Gastrocnemius medialis (tissue), 4 donors: ENCODE measurements around the gene TENT5C. TPM values are rescaled to one million over a fixed set of nuclear protein-coding genes. Genes with fewer than 3 reads are reported as not detected.

Source experiments
- ATAC-seq, 2 donors: fragments of 150-250 bp; one replicate each; pipeline ENCODE4 v1.9.1; 2016
- DNase-seq, 2 donors: peaks; one replicate each; pipeline ENCODE4 v3.0.0-alpha.2; 2019
- H3K27ac ChIP-seq, 4 donors: fragments of 200-600 bp; sonication (generic); 1 replicate in 1 of 4; 2 replicates in 3 of 4; pipeline ENCODE4 v1.5.1; 2016 to 2018; ENCODE audit warnings: mild to moderate bottlenecking in 2 of 4, moderate library complexity in 1 of 4
- H3K27me3 ChIP-seq, 3 donors: fragments of 200-600 bp; sonication (generic) in 2 of 3; 1 replicate in 1 of 3; 2 replicates in 2 of 3; pipeline versions ENCODE4 v1.5.1 to v1.6.0; 2016 to 2019; ENCODE audit warnings: mild to moderate bottlenecking in 1 of 3, moderate library complexity in 1 of 3
- H3K36me3 ChIP-seq, 2 donors: fragments of 200-600 bp; sonication (generic) in 1 of 2; one replicate each; pipeline ENCODE4 v1.5.1; 2017 to 2018
- H3K4me1 ChIP-seq, 2 donors: fragments of 200-600 bp; sonication (generic) in 1 of 2; one replicate each; pipeline ENCODE4 v1.5.1; 2016 to 2017; ENCODE audit warnings: mild to moderate bottlenecking in 2 of 2
- H3K4me3 ChIP-seq, 4 donors: fragments of 200-600 bp; sonication (generic) in 3 of 4; 1 replicate in 1 of 4; 2 replicates in 3 of 4; pipeline ENCODE4 v1.5.1; 2016 to 2019; ENCODE audit warnings: mild to moderate bottlenecking in 2 of 4
- H3K9me3 ChIP-seq, 3 donors: fragments of 200-600 bp; sonication (generic) in 2 of 3; 1 replicate in 1 of 3; 2 replicates in 2 of 3; pipeline ENCODE4 v1.5.1; 2016 to 2019
- POLR2A ChIP-seq, 2 donors: fragments of 450-650 bp; IDR thresholded peaks; one replicate each; pipeline ENCODE4 v1.6.1; 2017; ENCODE audit warnings: antibody characterized with exemption in 2 of 2, mild to moderate bottlenecking in 2 of 2, moderate library complexity in 2 of 2
- in situ Hi-C, 4 donors: fragments of 200-750 bp; cut with MboI; loops; one replicate each; pipeline versions ENCODE4 v1.15.0 to v1.8.0; 2017; ENCODE audit warnings: low sequenced_read_pairs in 4 of 4
- intact Hi-C: fragments of 100-400 bp; cut with DNase I; formaldehyde crosslinking; loops from one replicate; pipeline ENCODE4 v1.15.1; 2023; ENCODE audit warnings: low total_unique reads
- total RNA-seq, 4 donors: library from RNA; depleted of rRNA; stranded (reverse); fragments of >200 nt; gene quantifications; one replicate each; pipeline versions ENCODE4 v1.1.0 to v1.2.3, GENCODE V29; 2016
- TF ChIP-seq, protein P1 (sequence below), 5 experiments: fragments of 450-650 bp in 3 of 5; fragments of 200-600 bp in 2 of 5; sonication (generic) in 2 of 5; IDR thresholded peaks in 4 of 5; conservative IDR thresholded peaks in 1 of 5; 1 replicate in 4 of 5; 2 replicates in 1 of 5; pipeline ENCODE4 v1.5.1; 2016 to 2019; ENCODE audit warnings: antibody characterized with exemption in 5 of 5, mild to moderate bottlenecking in 3 of 5, moderate library complexity in 3 of 5

TENT5C gene
- total RNA-seq, 4 donors from 2014 or later, result 2.3 to 21.8 (median 6.4) TPM

DNA sequence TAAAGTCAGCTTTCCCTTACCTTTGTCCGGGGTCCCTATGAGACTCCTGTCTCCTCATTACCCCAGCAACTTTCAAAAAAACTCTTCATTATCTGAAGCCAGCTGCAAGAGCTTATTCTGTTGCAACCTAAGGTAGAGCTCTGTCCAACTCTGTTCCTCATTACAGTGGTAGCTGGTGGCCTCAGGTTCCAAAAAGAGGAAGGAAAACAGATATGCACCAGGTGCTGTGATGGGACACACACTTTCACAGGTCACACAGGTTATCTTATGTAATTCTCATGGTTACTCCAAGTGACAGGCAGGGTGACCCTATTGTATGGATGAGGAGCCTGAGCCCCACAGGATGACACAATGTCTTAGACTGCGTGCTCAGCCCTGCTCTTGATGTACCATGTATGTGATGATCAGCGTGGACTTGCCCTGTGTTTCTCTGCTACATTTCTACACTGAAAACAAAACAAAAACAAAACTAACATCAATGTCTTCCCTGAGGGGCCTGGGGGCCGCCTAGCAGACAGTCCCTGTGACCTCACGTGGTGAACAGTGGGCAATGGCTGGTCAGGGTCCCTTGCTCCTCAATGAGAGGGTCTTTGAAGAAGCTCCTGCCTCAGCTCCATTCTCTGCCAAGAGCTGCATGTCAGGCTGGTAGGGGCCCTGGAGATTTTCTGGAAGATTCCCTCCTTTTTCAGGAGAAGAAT, 9.7 kb upstream of the TENT5C start:
- Histone ChIP-seq H3K36me3 (no peaks in the 10 kb centered on the region), H3K9me3 (no peaks in the 10 kb centered on the region), H3K27me3 (no peaks in the 10 kb centered on the region), H3K27ac (no peak overlapping the region), H3K4me1 (peaks cover 45 to 46% of the 10 kb centered on the region in 2 donors), H3K4me3 (no peak overlapping the region)
- in situ Hi-C loops (no loop called here), intact Hi-C loops (no loop called here)
- no peak for ATAC-seq
- peak in 1 of 2 donors; percentile 9 for DNase-seq
- TF ChIP-seq, protein P1, sequence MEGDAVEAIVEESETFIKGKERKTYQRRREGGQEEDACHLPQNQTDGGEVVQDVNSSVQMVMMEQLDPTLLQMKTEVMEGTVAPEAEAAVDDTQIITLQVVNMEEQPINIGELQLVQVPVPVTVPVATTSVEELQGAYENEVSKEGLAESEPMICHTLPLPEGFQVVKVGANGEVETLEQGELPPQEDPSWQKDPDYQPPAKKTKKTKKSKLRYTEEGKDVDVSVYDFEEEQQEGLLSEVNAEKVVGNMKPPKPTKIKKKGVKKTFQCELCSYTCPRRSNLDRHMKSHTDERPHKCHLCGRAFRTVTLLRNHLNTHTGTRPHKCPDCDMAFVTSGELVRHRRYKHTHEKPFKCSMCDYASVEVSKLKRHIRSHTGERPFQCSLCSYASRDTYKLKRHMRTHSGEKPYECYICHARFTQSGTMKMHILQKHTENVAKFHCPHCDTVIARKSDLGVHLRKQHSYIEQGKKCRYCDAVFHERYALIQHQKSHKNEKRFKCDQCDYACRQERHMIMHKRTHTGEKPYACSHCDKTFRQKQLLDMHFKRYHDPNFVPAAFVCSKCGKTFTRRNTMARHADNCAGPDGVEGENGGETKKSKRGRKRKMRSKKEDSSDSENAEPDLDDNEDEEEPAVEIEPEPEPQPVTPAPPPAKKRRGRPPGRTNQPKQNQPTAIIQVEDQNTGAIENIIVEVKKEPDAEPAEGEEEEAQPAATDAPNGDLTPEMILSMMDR (IDR thresholded peaks at IDR 0.05 in 4 of 5, conservative IDR thresholded peaks at IDR 0.05 in 1 of 5), result no peak
- TF ChIP-seq POLR2A (IDR thresholded peaks at IDR 0.05), result no peak

DNA sequence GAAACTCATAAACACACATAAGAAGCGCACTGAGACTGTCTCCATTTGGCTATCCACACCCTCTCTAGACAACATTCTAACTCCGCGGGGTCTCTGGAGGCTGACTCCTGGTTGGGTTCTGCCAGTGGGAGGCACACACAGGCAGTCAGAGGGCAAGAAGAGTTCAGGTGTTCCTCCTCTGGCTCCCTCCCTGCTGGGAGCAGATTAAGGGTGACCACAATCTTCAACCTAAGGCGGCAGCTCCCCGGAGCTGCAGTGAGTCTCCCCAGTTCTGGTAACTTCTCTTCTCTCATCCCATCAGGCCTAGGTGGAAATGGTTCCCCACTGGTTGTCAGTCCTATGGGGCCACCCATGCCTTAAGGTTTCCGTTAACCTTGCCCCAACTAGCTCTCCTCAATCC, 7.4 kb upstream of the TENT5C start:
- intact Hi-C loops, result loop anchor here (2.0 kb wide), 1 partner anchor 78 kb away; no protein-coding TSS in a partner anchor
- peak overlapping the region; percentile 87 to 90 (median 88) for H3K27ac ChIP-seq
- no peaks in the 10 kb centered on the region for H3K27me3 ChIP-seq
- ATAC-seq (no peak), DNase-seq (peak in 1 of 2 donors; percentile 10)
- TF ChIP-seq POLR2A (IDR thresholded peaks at IDR 0.05), result no peak
- TF ChIP-seq, protein P1 (IDR thresholded peaks at IDR 0.05 in 4 of 5, conservative IDR thresholded peaks at IDR 0.05 in 1 of 5), result no peak
- H3K36me3 ChIP-seq, result no peaks in the 10 kb centered on the region
- H3K4me3 ChIP-seq, result no peak overlapping the region
- in situ Hi-C loops, result no loop called here
- no peaks in the 10 kb centered on the region for H3K9me3 ChIP-seq
- H3K4me1 ChIP-seq, result peaks cover 36 to 49% of the 10 kb centered on the region in 2 donors

DNA sequence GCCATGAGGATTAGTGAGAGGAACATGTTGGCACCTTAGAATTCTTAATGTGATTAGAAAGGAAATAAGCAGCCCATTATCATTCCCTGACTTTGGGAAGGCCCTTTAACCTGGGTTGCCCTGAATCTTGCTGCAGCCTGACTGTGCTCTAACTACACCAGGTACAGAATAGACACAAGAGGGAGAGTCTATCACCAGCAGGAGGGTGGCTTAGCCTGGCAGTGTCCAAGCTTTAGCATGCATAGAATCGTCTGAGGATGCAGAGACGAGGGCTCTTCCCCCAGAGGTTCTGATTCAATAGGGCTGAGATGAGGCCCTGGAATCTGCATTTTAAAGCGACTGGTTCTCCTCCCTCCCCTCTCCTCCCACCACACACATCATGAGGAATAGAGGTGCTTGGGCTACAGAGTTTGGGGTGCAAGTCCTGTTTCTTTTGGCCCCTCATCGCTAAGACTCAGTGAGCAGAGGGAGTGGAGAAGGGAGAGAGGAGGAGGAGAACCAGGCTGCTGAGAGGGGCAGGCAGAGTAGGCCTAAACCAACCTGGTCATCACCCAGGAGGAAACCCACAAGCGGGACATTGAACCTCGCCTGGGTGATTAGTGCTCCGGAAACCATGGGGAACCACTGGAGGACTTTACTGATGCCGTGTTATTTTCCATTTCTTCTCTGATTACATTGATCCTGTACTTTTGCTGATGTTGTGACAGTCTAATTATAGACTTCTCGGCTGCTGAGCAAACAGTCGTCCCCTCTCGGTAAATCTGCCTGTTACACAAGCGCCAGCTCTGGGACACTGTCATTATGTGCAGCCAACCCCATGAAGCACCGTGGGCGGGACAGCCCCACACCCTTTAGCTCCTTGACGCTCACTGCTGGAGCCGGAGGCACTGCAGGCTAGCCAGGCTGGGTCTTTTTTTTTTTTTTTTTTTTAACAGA, 6.3 kb upstream of the TENT5C start:
- peak overlapping the region in 1 of 4 donors; percentile 23 for H3K4me3 ChIP-seq
- TF ChIP-seq, protein P1 (IDR thresholded peaks at IDR 0.05 in 4 of 5, conservative IDR thresholded peaks at IDR 0.05 in 1 of 5), result peak in 1 of 5 experiments; percentile 10
- peak; percentile 17 to 50 for TF ChIP-seq POLR2A (IDR thresholded peaks at IDR 0.05)
- no peaks in the 10 kb centered on the region for H3K9me3 ChIP-seq
- peaks cover 31 to 40% of the 10 kb centered on the region in 2 donors for H3K4me1 ChIP-seq
- ATAC-seq, result peak; percentile 94
- no peaks in the 10 kb centered on the region for H3K36me3 ChIP-seq
- peak overlapping the region; percentile 87 to 90 (median 88) for H3K27ac ChIP-seq
- in situ Hi-C loops, result loop anchor here in 1 of 4 donors (10.0 kb wide), 1 partner anchor 235 kb away; the partner anchor contains the start of gene MAN1A2
- no peaks in the 10 kb centered on the region for H3K27me3 ChIP-seq
- peak; percentile 83 to 90 for DNase-seq
- intact Hi-C loops, result loop anchor here (2.0 to 10.0 kb wide), 3 partner anchors 77 to 1365 kb away; no protein-coding TSS in a partner anchor

DNA sequence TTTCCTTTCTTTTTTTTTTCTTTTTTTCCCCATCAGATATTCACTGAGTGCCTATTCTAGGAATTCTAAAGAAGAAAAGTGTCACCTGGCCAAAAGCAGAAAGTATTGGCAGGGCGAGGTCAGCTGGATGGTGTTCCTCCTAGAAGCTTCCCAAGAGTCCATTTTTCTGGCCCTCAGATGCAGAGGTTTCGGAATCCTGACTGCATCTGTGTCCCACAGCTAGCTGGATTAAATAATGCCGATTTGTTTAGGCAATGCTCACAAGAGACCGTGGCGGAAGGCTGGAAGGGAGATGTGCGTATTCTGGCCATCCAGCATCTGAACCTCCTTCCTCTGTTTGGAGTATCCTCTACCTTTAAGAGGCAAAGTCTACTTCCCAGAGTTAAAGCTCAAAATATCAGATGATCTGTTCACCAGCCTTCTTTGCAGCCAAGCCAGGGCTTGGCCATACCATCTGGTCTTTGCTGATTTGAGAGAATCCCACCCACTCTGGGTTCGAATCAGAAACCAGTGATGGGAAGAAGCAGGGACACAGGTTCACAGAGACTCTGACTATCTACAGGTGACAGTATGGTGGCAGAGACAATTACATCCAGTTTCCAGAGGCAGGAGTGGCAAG, 5.4 kb upstream of the TENT5C start:
- Histone ChIP-seq H3K4me1 (peaks cover 26 to 35% of the 10 kb centered on the region in 2 donors), H3K27me3 (no peaks in the 10 kb centered on the region), H3K4me3 (peak overlapping the region in 2 of 4 donors; percentile 3 to 23), H3K27ac (peak overlapping the region; percentile 87 to 90 (median 88)), H3K36me3 (no peaks in the 10 kb centered on the region), H3K9me3 (no peaks in the 10 kb centered on the region)
- intact Hi-C loops, result loop anchor here (10.0 kb wide), 2 partner anchors 506 to 1364 kb away; no protein-coding TSS in a partner anchor
- TF ChIP-seq, protein P1 (IDR thresholded peaks at IDR 0.05 in 4 of 5, conservative IDR thresholded peaks at IDR 0.05 in 1 of 5), result no peak
- no peak for TF ChIP-seq POLR2A (IDR thresholded peaks at IDR 0.05)
- ATAC-seq, result peak; percentile 20 to 32
- in situ Hi-C loops, result loop anchor here in 1 of 4 donors (10.0 kb wide), 1 partner anchor 236 kb away; the partner anchor contains the start of gene MAN1A2
- peak in 1 of 2 donors; percentile 17 for DNase-seq
